Measurements from ENCODE around the gene PIP5K1B. TPM values are rescaled to one million over a fixed set of nuclear protein-coding genes. Genes with fewer than 3 reads are reported as not detected.

The PIP5K1B gene
- total and polyA plus RNA-seq, 2 experiments from 2014 or later = 3.2 to 5.0 TPM

DNA sequence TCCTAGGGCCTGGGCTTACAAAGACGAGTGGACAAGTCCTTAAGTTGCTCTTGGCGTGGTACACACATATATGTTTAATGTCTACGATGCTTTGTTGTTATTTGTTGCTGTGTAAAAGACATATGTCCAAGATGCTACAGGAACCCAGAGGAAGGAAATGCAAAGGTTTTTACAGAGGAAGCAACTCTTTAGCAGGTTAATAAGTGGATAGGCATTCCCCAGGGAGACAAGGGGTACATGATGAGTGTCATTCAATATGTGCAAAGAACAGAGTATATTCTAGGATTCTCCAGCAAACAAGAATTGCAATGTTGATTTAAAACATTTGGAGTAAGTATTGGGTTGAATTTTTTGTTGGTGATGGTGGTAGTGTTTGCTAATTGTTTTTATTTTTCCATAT is 92.1 kb downstream of the PIP5K1B start:
- no peak overlapping the region for H3K4me3 ChIP-seq
- no peaks in the 10 kb centered on the region for H3K36me3 ChIP-seq
- H3K4me1 ChIP-seq (ENCODE audit: low read depth) = peaks cover 21% of the 10 kb centered on the region
- no peaks in the 10 kb centered on the region for H3K9me3 ChIP-seq (ENCODE audit: low read depth)
- no peak overlapping the region for H3K27ac ChIP-seq
- no peak for TF ChIP-seq CTCF (IDR thresholded peaks at IDR 0.05; ENCODE audit: low read depth, low read length)
- DNase-seq (ENCODE audit: low read depth in 1 of 2, low spot score in 1 of 2) = no peak
- H3K27me3 ChIP-seq = no peaks in the 10 kb centered on the region

GRCh38 chr9:68798423-68798822 is 93.4 kb downstream of the PIP5K1B start:
- Histone ChIP-seq H3K27me3 (no peaks in the 10 kb centered on the region), H3K4me1 (ENCODE audit: low read depth) (peaks cover 21% of the 10 kb centered on the region), H3K9me3 (ENCODE audit: low read depth) (no peaks in the 10 kb centered on the region), H3K27ac (no peak overlapping the region), H3K4me3 (no peak overlapping the region), H3K36me3 (no peaks in the 10 kb centered on the region)
- no peak for TF ChIP-seq CTCF (IDR thresholded peaks at IDR 0.05; ENCODE audit: low read depth, low read length)
- no peak for DNase-seq (ENCODE audit: low read depth in 1 of 2, low spot score in 1 of 2)

- DNase-seq (ENCODE audit: low read depth in 1 of 2, low spot score in 1 of 2) = no peak
- no peak for TF ChIP-seq CTCF (IDR thresholded peaks at IDR 0.05; ENCODE audit: low read depth, low read length)
- Histone ChIP-seq H3K9me3 (ENCODE audit: low read depth) (no peaks in the 10 kb centered on the region), H3K4me3 (no peak overlapping the region), H3K27me3 (no peaks in the 10 kb centered on the region), H3K36me3 (no peaks in the 10 kb centered on the region), H3K27ac (no peak overlapping the region), H3K4me1 (ENCODE audit: low read depth) (peaks cover 11% of the 10 kb centered on the region)
Observed at GRCh38 chr9:68800836-68801235, 95.8 kb downstream of the PIP5K1B start.

GRCh38 chr9:68802525-68803015 is 97.5 kb downstream of the PIP5K1B start:
- TF ChIP-seq CTCF (IDR thresholded peaks at IDR 0.05; ENCODE audit: low read depth, low read length) = no peak

GRCh38 chr9:68804911-68805889 is 100.2 kb downstream of the PIP5K1B start:
- Histone ChIP-seq H3K27ac (peak overlapping the region; percentile 53), H3K4me1 (ENCODE audit: low read depth) (peaks cover 21% of the 10 kb centered on the region), H3K9me3 (ENCODE audit: low read depth) (no peaks in the 10 kb centered on the region), H3K4me3 (no peak overlapping the region), H3K36me3 (no peaks in the 10 kb centered on the region), H3K27me3 (no peaks in the 10 kb centered on the region)
- TF ChIP-seq CTCF (IDR thresholded peaks at IDR 0.05; ENCODE audit: low read depth, low read length) = no peak
- peak in 1 of 2 donors; percentile 42 for DNase-seq (ENCODE audit: low read depth in 1 of 2, low spot score in 1 of 2)

More at GRCh38 chr9:68802525-68803015, 97.5 kb downstream of the PIP5K1B start:
- no peaks in the 10 kb centered on the region for H3K9me3 ChIP-seq (ENCODE audit: low read depth)
- H3K36me3 ChIP-seq = no peaks in the 10 kb centered on the region
- no peak overlapping the region for H3K27ac ChIP-seq
- peaks cover 21% of the 10 kb centered on the region for H3K4me1 ChIP-seq (ENCODE audit: low read depth)
- H3K27me3 ChIP-seq = no peaks in the 10 kb centered on the region
- no peak overlapping the region for H3K4me3 ChIP-seq
- no peak for DNase-seq (ENCODE audit: low read depth in 1 of 2, low spot score in 1 of 2)

All from cardiac muscle cell (in vitro differentiated cells and primary cell).